ENCODE measurements around the gene KIF4A. TPM values are rescaled to one million over a fixed set of nuclear protein-coding genes. Genes with fewer than 3 reads are reported as not detected.
"Not testable (repeated sequence)": the region's sequence is repeated elsewhere in the genome, so short reads cannot be mapped to it uniquely, and the experiment has no call there.

The KIF4A gene, protein sequence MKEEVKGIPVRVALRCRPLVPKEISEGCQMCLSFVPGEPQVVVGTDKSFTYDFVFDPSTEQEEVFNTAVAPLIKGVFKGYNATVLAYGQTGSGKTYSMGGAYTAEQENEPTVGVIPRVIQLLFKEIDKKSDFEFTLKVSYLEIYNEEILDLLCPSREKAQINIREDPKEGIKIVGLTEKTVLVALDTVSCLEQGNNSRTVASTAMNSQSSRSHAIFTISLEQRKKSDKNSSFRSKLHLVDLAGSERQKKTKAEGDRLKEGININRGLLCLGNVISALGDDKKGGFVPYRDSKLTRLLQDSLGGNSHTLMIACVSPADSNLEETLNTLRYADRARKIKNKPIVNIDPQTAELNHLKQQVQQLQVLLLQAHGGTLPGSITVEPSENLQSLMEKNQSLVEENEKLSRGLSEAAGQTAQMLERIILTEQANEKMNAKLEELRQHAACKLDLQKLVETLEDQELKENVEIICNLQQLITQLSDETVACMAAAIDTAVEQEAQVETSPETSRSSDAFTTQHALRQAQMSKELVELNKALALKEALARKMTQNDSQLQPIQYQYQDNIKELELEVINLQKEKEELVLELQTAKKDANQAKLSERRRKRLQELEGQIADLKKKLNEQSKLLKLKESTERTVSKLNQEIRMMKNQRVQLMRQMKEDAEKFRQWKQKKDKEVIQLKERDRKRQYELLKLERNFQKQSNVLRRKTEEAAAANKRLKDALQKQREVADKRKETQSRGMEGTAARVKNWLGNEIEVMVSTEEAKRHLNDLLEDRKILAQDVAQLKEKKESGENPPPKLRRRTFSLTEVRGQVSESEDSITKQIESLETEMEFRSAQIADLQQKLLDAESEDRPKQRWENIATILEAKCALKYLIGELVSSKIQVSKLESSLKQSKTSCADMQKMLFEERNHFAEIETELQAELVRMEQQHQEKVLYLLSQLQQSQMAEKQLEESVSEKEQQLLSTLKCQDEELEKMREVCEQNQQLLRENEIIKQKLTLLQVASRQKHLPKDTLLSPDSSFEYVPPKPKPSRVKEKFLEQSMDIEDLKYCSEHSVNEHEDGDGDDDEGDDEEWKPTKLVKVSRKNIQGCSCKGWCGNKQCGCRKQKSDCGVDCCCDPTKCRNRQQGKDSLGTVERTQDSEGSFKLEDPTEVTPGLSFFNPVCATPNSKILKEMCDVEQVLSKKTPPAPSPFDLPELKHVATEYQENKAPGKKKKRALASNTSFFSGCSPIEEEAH
- 0.84 TPM for total RNA-seq
- long read RNA-seq, partial matches to known transcripts: 1 of 1 reads
- long read RNA-seq, other reads (novel, unspliced or antisense): 0 of 1 reads

DNA sequence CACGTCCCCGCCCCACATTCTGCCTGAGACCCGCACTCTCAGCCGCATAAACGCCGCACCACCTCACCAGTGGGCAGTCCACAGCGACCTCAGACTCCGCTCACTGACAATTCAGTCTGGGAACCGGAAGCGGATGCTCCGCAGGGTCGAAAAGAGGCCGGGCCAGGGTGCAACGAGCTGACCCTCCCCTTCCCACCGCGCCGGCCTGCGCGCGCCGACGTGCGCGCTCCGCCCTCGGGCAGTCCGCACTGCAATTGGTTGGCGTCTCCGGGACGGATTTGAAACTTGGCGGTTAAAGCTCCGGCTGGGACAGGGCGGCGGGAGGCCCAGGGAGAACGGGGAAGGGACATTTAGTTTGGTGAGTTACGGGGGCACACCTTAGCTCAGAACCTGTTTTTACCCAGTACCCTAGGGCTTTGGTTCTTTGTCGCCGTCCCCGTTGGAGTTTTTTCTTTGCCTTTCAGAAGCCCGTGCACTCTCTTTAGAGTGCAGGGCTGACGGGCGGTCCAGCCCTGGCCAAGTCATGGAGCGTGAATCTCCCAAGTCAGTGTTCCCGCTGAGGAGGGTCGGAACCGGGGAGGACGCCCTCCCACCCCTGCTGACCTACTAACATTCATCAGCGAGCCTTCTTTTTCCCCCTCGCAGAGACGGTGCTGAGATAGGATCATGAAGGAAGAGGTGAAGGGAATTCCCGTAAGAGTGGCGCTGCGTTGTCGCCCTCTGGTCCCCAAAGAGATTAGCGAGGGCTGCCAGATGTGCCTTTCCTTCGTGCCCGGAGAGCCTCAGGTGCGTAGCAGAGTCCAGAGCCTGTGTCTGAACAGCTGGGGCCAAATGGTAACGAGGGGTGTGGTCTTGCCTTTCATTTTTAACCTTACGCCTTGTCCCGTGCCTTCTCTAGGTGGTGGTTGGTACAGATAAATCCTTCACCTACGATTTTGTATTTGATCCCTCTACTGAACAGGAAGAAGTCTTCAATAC lies at the start of gene KIF4A, which contains the start of gene PDZD11:
TSS of gene KIF4A (plus strand) at position 312 of the 978 bp plus-strand sequence. CDS start at position 667, 355 bp downstream.
TSS of gene PDZD11 (minus strand) at position 135 of the 978 bp plus-strand sequence. CDS start 586 bp downstream, outside the sequence.
- DNase-seq (ENCODE audit: missing footprints) (peak; percentile 81), ATAC-seq (peak; percentile 100)

GRCh38 chrX:70240751-70241150 lies 49.2 kb upstream of the KIF4A start:
- DNase-seq (ENCODE audit: missing footprints) (no peak), ATAC-seq (no peak)
- intact Hi-C loops (cut with DNase I): no loop called here

More for the DNA sequence above, at the start of gene KIF4A, which contains the start of gene PDZD11:
- intact Hi-C loops (cut with DNase I): no loop called here

GRCh38 chrX:70241501-70241900 lies 48.4 kb upstream of the KIF4A start:
- ATAC-seq (no peak), DNase-seq (ENCODE audit: missing footprints) (no peak)
- intact Hi-C loops (cut with DNase I): no loop called here

DNA sequence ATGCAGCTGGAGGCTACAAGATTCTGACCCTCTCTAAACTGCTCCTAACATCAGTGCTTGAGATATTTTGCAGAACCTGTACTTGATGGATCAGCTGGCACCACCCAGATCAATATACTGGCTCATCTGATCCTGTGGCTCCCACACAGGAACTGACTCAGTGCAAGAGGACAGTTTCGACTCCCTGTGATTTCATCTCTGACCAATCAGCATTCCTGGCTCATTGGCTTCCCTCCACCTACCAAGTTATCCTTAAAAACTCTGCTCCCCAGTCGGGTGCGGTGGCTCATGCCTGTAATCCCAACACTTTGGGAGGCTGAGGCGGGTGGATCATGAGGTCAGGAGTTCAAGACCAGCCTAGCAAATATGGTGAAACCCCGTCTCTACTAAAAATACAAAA lies 46.3 kb upstream of the KIF4A start:
- intact Hi-C loops (cut with DNase I); DNase-seq (ENCODE audit: missing footprints); ATAC-seq: not testable (repeated sequence)

GRCh38 chrX:70244881-70245280 lies 45.0 kb upstream of the KIF4A start:
- intact Hi-C loops (cut with DNase I): no loop called here

GRCh38 chrX:70247252-70247651 lies 42.7 kb upstream of the KIF4A start:
- no peak for DNase-seq (ENCODE audit: missing footprints)
- no peak for ATAC-seq
- intact Hi-C loops (cut with DNase I): no loop called here

More at GRCh38 chrX:70244881-70245280, 45.0 kb upstream of the KIF4A start:
- DNase-seq (ENCODE audit: missing footprints) (no peak), ATAC-seq (no peak)

- DNase-seq (ENCODE audit: missing footprints) (no peak), ATAC-seq (no peak)
- intact Hi-C loops (cut with DNase I): no loop called here
Observed at GRCh38 chrX:70252491-70252890, 37.4 kb upstream of the KIF4A start.

DNA sequence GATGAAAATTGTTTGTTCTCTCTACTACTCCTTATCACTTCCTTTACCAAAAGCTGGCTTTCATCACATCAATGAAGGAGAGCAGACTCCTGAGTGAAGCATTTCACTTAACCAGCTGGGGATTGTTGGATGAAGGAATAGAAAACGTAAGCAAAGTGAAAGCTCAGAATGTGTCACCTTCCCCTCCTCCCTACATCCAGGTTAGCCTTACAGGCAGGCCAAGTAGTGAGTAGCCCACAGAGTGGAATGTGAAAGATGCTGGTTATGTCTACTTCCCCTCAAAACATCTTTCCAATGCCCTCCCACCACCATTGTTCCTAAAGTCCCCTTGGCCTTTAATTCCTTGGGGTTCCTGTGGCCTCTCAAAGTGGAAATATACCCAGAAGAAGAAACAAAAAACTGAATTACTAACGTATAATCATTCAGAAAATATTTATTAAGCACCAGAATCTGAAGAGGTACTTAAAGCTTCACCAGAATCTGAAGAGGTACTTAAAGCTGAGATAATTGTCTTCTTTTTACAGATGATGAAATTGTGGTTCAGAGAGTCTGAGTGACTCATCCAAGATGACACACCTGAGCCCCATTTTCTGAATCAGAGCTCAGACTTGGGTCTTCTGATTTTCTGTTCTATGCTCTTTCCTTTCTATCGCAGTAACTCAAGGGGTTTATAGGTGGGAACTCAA lies 36.4 kb upstream of the KIF4A start:
- ATAC-seq: no peak
- intact Hi-C loops (cut with DNase I): no loop called here
- no peak for DNase-seq (ENCODE audit: missing footprints)

- DNase-seq (ENCODE audit: missing footprints): no peak
- ATAC-seq: no peak
- intact Hi-C loops (cut with DNase I): no loop called here
Observed at GRCh38 chrX:70254063-70254400, 35.9 kb upstream of the KIF4A start.

DNA sequence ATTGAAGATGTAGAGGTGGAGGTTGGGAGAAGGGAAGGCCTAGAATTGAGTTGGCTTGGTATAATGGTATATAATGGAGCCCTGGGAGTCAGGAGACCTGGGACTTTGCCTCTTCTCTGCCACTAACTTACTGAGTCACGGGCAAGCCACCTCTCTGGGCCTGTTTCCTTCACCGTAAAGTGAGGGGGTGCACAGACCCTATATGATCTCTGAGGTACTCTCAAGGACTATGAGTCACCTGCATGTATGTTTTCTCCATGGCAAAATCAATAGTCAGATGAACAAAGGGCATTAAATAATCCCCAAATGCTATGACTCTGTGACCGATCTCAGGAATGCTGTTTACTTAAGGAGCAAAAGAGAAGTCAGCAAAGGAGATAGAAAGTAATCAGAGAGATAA lies 35.0 kb upstream of the KIF4A start:
- intact Hi-C loops (cut with DNase I): no loop called here
- ATAC-seq (no peak), DNase-seq (ENCODE audit: missing footprints) (no peak)

GRCh38 chrX:70255452-70255851 lies 34.5 kb upstream of the KIF4A start:
- peak; percentile 48 for ATAC-seq

DNA sequence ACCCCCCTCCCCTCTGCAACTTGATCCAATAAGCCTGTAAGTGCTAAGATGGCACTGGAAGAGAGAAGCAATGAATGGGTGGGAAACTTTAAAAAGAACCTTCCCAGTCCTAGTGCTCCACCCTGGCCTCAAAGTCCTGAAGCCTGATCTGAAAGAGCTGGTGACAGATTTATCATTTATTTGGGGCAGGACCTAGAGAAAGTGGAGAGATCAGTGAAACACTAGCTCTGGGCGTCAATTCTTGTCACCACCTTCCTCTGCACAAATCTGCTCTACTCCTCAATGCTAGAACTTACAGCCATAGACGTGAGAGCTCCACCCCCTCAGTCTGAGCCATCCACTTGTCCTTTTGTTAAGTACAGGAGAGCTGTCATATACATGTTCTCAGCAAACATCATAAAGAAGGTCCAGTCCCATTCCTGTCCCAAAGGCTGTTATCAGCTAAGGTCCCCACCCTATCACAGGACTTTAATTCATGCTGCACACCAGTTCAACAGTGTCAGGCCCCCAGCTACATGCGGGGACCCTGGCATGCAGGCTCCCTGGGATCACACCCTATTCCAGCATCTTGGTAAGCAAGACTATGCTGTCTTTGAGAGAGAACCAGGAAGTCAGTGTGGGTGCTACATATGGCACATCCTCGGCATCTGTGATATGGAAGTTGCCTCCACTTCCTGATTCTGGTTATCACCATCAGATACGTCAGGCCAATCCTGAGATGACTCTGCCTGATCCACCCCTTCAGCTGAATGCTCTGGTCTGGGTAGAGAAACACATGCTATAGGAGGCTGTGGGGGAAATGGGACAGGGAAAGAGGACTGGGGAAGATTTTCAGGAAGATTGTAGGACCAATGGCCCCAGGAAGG lies 32.2 kb upstream of the KIF4A start:
- ATAC-seq (no peak), DNase-seq (ENCODE audit: missing footprints) (no peak)
- intact Hi-C loops (cut with DNase I): no loop called here

More at GRCh38 chrX:70255452-70255851, 34.5 kb upstream of the KIF4A start:
- no peak for DNase-seq (ENCODE audit: missing footprints)
- intact Hi-C loops (cut with DNase I): no loop called here

- no peak for ATAC-seq
- intact Hi-C loops (cut with DNase I): loop anchor here (10.0 kb wide), 1 partner anchor 65 kb away; no protein-coding TSS in a partner anchor
- DNase-seq (ENCODE audit: missing footprints): no peak
Observed at GRCh38 chrX:70260104-70260503, 29.8 kb upstream of the KIF4A start, which contains the start of gene P2RY4. Gene P2RY4, minus strand, starts transcription at chrX:70260204. Its CDS starts 580 bp downstream, at chrX:70259624.

DNA sequence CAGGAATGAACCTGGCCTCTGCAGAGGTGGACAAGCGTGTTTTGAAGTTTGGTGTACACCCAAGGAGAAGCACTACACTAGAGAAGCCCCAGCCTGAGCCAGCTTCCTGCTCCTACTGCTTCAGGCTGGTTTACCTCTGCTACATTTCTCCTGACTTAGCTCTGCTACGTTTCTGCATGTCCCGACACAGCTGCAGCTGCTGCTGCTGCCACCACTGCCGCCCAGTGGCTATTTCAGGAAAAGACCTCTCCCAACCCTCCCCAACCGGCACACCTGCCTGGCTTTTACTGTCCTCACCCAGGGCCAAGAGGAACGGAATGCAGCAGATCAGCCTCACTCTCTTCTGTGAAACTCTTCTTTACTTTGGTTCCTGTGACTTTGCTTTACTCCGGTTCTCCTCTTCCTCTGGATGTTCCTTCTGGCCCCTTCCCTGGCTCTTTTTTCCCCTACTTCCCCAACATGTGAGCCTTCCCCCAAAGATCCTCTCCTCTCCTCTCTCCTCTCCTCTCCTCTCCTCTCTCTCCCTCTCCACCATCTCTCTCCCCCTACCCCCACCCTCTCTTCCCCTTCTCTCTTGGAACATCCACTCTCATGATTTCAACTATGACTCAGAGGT lies 26.8 kb upstream of the KIF4A start:
- no peak for DNase-seq (ENCODE audit: missing footprints)

DNA sequence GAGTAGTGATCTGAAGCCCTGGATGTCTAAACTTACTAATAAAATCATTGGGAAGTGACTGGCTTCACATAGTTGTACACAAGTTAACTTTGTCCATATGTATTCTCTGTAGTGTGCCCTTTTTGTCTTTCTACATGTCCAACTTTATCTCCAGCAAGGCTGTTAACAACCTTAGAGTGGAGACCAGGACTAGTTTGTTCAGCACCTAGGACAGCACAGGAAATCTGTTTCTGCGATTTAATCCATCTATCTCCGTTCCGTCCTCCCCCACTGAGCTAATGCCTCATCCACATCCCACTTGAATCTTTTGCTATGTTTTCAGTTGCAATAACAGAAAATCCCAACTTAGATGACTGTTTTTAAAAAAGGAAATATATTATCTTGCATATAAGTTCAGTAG lies 25.1 kb upstream of the KIF4A start:
- DNase-seq (ENCODE audit: missing footprints) (no peak), ATAC-seq (no peak)
- intact Hi-C loops (cut with DNase I): loop anchor here (10.0 kb wide), 1 partner anchor 70 kb away; no protein-coding TSS in a partner anchor

More for the DNA sequence above, 26.8 kb upstream of the KIF4A start:
- intact Hi-C loops (cut with DNase I): loop anchor here (10.0 kb wide), 1 partner anchor 68 kb away; no protein-coding TSS in a partner anchor
- ATAC-seq: no peak

All from Right ventricle myocardium inferior (tissue), 1 donor.